ENCODE results near the gene KYAT1. TPM values are rescaled to one million over a fixed set of nuclear protein-coding genes. Genes with fewer than 3 reads are reported as not detected.

The KYAT1 gene
- total RNA-seq, 1 experiment from 2014 or later = 34.1 TPM

DNA sequence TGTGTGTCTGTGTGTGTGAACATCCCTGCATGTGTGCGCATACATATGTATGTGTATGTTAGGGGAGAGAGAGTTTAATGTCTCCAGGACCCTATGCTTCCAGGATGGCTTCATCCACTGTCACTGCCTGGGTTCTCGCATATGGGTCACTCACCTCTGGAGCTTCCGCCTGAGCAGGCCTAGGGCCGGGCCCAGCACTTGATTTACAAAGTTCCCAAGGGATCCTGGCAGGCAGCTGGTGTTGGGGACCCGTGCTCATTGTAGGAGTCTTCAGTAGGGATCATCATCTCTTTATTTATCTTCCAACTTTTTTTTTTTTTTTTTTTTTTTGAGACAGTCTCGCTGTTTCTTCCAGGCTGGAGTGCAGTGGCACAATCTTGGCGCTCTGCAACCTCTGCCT, 81.7 kb downstream of the KYAT1 start:
- CTCF ChIA-PET = no interaction called here
- Mint-ChIP-seq H3K9me3 (no peaks in the 10 kb centered on the region), H3K36me3 (peaks cover 31% of the 10 kb centered on the region), H3K4me3 (no peak overlapping the region), H3K27me3 (ENCODE audit: low read depth) (no peaks in the 10 kb centered on the region), H3K27ac (no peak overlapping the region), H3K4me1 (no peaks in the 10 kb centered on the region)
- ATAC-seq = no peak
- POLR2A ChIA-PET = no interaction called here
- no peak for DNase-seq (ENCODE audit: low spot score)
- TF ChIP-seq JUN (CRISPR knock-in tag; IDR thresholded peaks at IDR 0.05) (no peak), ELF4 (CRISPR knock-in tag; IDR thresholded peaks at IDR 0.05; ENCODE audit: low read depth) (no peak), IRF1 (CRISPR knock-in tag; IDR thresholded peaks at IDR 0.05) (no peak), TCF7 (CRISPR knock-in tag; IDR thresholded peaks at IDR 0.05; ENCODE audit: low read depth) (no peak), ARID4B (CRISPR knock-in tag; IDR thresholded peaks at IDR 0.05; ENCODE audit: borderline replicate concordance) (no peak), JAZF1 (CRISPR knock-in tag; IDR thresholded peaks at IDR 0.05) (no peak), CREM (CRISPR knock-in tag; IDR thresholded peaks at IDR 0.05) (no peak), MXD4 (CRISPR knock-in tag; IDR thresholded peaks at IDR 0.05; ENCODE audit: borderline replicate concordance) (no peak), FOXJ3 (CRISPR knock-in tag; IDR thresholded peaks at IDR 0.05; ENCODE audit: borderline replicate concordance) (no peak), FOXK1 (CRISPR knock-in tag; IDR thresholded peaks at IDR 0.05) (no peak), IRF2 (CRISPR knock-in tag; IDR thresholded peaks at IDR 0.05; ENCODE audit: borderline replicate concordance, low read depth) (no peak)
- TF ChIP-seq, protein P1, sequence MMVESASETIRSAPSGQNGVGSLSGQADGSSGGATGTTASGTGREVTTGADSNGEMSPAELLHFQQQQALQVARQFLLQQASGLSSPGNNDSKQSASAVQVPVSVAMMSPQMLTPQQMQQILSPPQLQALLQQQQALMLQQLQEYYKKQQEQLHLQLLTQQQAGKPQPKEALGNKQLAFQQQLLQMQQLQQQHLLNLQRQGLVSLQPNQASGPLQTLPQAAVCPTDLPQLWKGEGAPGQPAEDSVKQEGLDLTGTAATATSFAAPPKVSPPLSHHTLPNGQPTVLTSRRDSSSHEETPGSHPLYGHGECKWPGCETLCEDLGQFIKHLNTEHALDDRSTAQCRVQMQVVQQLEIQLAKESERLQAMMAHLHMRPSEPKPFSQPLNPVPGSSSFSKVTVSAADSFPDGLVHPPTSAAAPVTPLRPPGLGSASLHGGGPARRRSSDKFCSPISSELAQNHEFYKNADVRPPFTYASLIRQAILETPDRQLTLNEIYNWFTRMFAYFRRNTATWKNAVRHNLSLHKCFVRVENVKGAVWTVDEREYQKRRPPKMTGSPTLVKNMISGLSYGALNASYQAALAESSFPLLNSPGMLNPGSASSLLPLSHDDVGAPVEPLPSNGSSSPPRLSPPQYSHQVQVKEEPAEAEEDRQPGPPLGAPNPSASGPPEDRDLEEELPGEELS (CRISPR knock-in tag; IDR thresholded peaks at IDR 0.05) = no peak
- TF ChIP-seq, protein P2, sequence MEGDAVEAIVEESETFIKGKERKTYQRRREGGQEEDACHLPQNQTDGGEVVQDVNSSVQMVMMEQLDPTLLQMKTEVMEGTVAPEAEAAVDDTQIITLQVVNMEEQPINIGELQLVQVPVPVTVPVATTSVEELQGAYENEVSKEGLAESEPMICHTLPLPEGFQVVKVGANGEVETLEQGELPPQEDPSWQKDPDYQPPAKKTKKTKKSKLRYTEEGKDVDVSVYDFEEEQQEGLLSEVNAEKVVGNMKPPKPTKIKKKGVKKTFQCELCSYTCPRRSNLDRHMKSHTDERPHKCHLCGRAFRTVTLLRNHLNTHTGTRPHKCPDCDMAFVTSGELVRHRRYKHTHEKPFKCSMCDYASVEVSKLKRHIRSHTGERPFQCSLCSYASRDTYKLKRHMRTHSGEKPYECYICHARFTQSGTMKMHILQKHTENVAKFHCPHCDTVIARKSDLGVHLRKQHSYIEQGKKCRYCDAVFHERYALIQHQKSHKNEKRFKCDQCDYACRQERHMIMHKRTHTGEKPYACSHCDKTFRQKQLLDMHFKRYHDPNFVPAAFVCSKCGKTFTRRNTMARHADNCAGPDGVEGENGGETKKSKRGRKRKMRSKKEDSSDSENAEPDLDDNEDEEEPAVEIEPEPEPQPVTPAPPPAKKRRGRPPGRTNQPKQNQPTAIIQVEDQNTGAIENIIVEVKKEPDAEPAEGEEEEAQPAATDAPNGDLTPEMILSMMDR (IDR thresholded peaks at IDR 0.05) = no peak
- TF ChIP-seq, protein P3, sequence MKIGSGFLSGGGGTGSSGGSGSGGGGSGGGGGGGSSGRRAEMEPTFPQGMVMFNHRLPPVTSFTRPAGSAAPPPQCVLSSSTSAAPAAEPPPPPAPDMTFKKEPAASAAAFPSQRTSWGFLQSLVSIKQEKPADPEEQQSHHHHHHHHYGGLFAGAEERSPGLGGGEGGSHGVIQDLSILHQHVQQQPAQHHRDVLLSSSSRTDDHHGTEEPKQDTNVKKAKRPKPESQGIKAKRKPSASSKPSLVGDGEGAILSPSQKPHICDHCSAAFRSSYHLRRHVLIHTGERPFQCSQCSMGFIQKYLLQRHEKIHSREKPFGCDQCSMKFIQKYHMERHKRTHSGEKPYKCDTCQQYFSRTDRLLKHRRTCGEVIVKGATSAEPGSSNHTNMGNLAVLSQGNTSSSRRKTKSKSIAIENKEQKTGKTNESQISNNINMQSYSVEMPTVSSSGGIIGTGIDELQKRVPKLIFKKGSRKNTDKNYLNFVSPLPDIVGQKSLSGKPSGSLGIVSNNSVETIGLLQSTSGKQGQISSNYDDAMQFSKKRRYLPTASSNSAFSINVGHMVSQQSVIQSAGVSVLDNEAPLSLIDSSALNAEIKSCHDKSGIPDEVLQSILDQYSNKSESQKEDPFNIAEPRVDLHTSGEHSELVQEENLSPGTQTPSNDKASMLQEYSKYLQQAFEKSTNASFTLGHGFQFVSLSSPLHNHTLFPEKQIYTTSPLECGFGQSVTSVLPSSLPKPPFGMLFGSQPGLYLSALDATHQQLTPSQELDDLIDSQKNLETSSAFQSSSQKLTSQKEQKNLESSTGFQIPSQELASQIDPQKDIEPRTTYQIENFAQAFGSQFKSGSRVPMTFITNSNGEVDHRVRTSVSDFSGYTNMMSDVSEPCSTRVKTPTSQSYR (CRISPR knock-in tag; IDR thresholded peaks at IDR 0.05) = no peak
- TF ChIP-seq, protein P4, sequence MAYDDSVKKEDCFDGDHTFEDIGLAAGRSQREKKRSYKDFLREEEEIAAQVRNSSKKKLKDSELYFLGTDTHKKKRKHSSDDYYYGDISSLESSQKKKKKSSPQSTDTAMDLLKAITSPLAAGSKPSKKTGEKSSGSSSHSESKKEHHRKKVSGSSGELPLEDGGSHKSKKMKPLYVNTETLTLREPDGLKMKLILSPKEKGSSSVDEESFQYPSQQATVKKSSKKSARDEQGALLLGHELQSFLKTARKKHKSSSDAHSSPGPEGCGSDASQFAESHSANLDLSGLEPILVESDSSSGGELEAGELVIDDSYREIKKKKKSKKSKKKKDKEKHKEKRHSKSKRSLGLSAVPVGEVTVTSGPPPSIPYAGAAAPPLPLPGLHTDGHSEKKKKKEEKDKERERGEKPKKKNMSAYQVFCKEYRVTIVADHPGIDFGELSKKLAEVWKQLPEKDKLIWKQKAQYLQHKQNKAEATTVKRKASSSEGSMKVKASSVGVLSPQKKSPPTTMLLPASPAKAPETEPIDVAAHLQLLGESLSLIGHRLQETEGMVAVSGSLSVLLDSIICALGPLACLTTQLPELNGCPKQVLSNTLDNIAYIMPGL (CRISPR knock-in tag; IDR thresholded peaks at IDR 0.05) = no peak
